ENCODE results near the gene ZFYVE28.

ZFYVE28 gene

GRCh38 chr4:2368746-2369437 lies 49.6 kb downstream of the ZFYVE28 start:
- no peak for DNase-seq (ENCODE audit: low read depth in 2 of 2)

- no peak for DNase-seq (ENCODE audit: low read depth in 2 of 2)
Measured at GRCh38 chr4:2367626-2368025, 50.8 kb downstream of the ZFYVE28 start.

GRCh38 chr4:2366252-2367192 lies 51.9 kb downstream of the ZFYVE28 start:
- DNase-seq (ENCODE audit: low read depth in 2 of 2), result no peak

- no peak for DNase-seq (ENCODE audit: low read depth in 2 of 2)
Measured at GRCh38 chr4:2365913-2366210, 52.6 kb downstream of the ZFYVE28 start.

GRCh38 chr4:2365054-2365912 lies 53.2 kb downstream of the ZFYVE28 start:
- DNase-seq (ENCODE audit: low read depth in 2 of 2), result no peak

GRCh38 chr4:2364654-2365053 lies 53.8 kb downstream of the ZFYVE28 start:
- peak; percentile 16 to 44 for DNase-seq (ENCODE audit: low read depth in 2 of 2)

- no peak for DNase-seq (ENCODE audit: low read depth in 2 of 2)
Measured at GRCh38 chr4:2363951-2364653, 54.3 kb downstream of the ZFYVE28 start.

GRCh38 chr4:2363056-2363721 lies 55.3 kb downstream of the ZFYVE28 start:
- no peak for DNase-seq (ENCODE audit: low read depth in 2 of 2)

- DNase-seq (ENCODE audit: low read depth in 2 of 2), result no peak
Measured at GRCh38 chr4:2362266-2363055, 56.0 kb downstream of the ZFYVE28 start.

GRCh38 chr4:2361366-2362265 lies 56.8 kb downstream of the ZFYVE28 start:
- DNase-seq (ENCODE audit: low read depth in 2 of 2), result no peak

- DNase-seq (ENCODE audit: low read depth in 2 of 2), result no peak
Measured at GRCh38 chr4:2360396-2360730, 58.1 kb downstream of the ZFYVE28 start.

GRCh38 chr4:2359591-2360395 lies 58.7 kb downstream of the ZFYVE28 start:
- no peak for DNase-seq (ENCODE audit: low read depth in 2 of 2)

- no peak for DNase-seq (ENCODE audit: low read depth in 2 of 2)
Measured at GRCh38 chr4:2357821-2358745, 60.4 kb downstream of the ZFYVE28 start.

GRCh38 chr4:2356123-2357069 lies 62.0 kb downstream of the ZFYVE28 start:
- DNase-seq (ENCODE audit: low read depth in 2 of 2), result no peak

- DNase-seq (ENCODE audit: low read depth in 2 of 2), result no peak
Measured at GRCh38 chr4:2354760-2355159, 63.7 kb downstream of the ZFYVE28 start.

GRCh38 chr4:2354118-2354517 lies 64.3 kb downstream of the ZFYVE28 start:
- DNase-seq (ENCODE audit: low read depth in 2 of 2), result no peak

Measured in stimulated activated CD4-positive, alpha-beta T cell treated with anti-CD3 and anti-CD28 coated beads, Interleukin-15, amount 100 ng/mL, for 48 hours (primary cell).